Lower lobe of right lung (tissue), 2 donors: ENCODE measurements around the gene SGMS1. TPM values are rescaled to one million over a fixed set of nuclear protein-coding genes. Genes with fewer than 3 reads are reported as not detected.

Source experiments
- ATAC-seq, 2 donors: fragments of 200-7000 bp; cut with Tn5 transposase; one replicate each; pipeline ENCODE4 v1.9.1; 2020 to 2022; ENCODE audit warnings: mild to moderate bottlenecking in 2 of 2, moderate library complexity in 2 of 2
- DNase-seq: peaks from one replicate; pipeline ENCODE4 v3.0.0-alpha.2; 2020
- H3K27ac ChIP-seq: fragments of 200-600 bp; one replicate; pipeline ENCODE4 v1.8.0; 2022
- H3K27me3 ChIP-seq: fragments of 200-600 bp; one replicate; pipeline ENCODE4 v1.8.0; 2022; ENCODE audit warnings: low read depth
- H3K36me3 ChIP-seq: fragments of 200-600 bp; one replicate; pipeline ENCODE4 v1.8.0; 2022; ENCODE audit warnings: mild to moderate bottlenecking
- H3K4me1 ChIP-seq: fragments of 200-600 bp; one replicate; pipeline ENCODE4 v1.8.0; 2022
- H3K4me3 ChIP-seq: fragments of 200-600 bp; one replicate; pipeline ENCODE4 v1.8.0; 2022; ENCODE audit warnings: mild to moderate bottlenecking
- H3K9me3 ChIP-seq: fragments of 200-600 bp; one replicate; pipeline ENCODE4 v1.8.0; 2022
- CTCF ChIP-seq: fragments of 200-600 bp; IDR thresholded peaks from one replicate; pipeline ENCODE4 v1.8.0; 2022; ENCODE audit warnings: antibody characterized with exemption, mild to moderate bottlenecking
- intact Hi-C: fragments of 100-400 bp; cut with DNase I; formaldehyde crosslinking; loops from one replicate; pipeline ENCODE4 v1.11.0; 2022
- total RNA-seq: library from RNA; stranded (reverse); fragmentation: NEBNext Ultra II Directional; extraction: Animal tissue kit (Norgen Biotek cat#: 25700); gene quantifications from one replicate; pipeline ENCODE4 v1.2.1, GENCODE V29; 2021
- donor health status: DM: no; HTN: yes; CAD: no; lungs with severe emphysema.

The SGMS1 gene
- total RNA-seq, 1 donor from 2014 or later, result 72.3 TPM

GRCh38 chr10:50470798-50471582, 152.8 kb downstream of the SGMS1 start:
- ATAC-seq (peak in 1 of 2 donors; percentile 78), DNase-seq (no peak)
- Histone ChIP-seq H3K27ac (peak overlapping the region; percentile 15), H3K4me1 (peaks cover 22% of the 10 kb centered on the region), H3K4me3 (no peak overlapping the region), H3K27me3 (no peaks in the 10 kb centered on the region), H3K9me3 (no peaks in the 10 kb centered on the region), H3K36me3 (no peaks in the 10 kb centered on the region)
- TF ChIP-seq CTCF, result no peak
- intact Hi-C loops, result no loop called here

GRCh38 chr10:50470345-50470744, 153.4 kb downstream of the SGMS1 start:
- H3K27me3 ChIP-seq, result no peaks in the 10 kb centered on the region
- H3K4me1 ChIP-seq, result peaks cover 22% of the 10 kb centered on the region
- intact Hi-C loops, result no loop called here
- no peaks in the 10 kb centered on the region for H3K36me3 ChIP-seq
- no peak for TF ChIP-seq CTCF
- ATAC-seq (peak; percentile 13 to 24), DNase-seq (no peak)
- no peaks in the 10 kb centered on the region for H3K9me3 ChIP-seq
- no peak overlapping the region for H3K4me3 ChIP-seq
- H3K27ac ChIP-seq, result peak overlapping the region; percentile 15

GRCh38 chr10:50469778-50470193, 154.0 kb downstream of the SGMS1 start:
- DNase-seq (no peak), ATAC-seq (peak in 1 of 2 donors; percentile 41)
- Histone ChIP-seq H3K27me3 (no peaks in the 10 kb centered on the region), H3K4me1 (peaks cover 22% of the 10 kb centered on the region), H3K36me3 (no peaks in the 10 kb centered on the region), H3K27ac (no peak overlapping the region), H3K4me3 (no peak overlapping the region), H3K9me3 (no peaks in the 10 kb centered on the region)
- no peak for TF ChIP-seq CTCF
- intact Hi-C loops, result no loop called here

GRCh38 chr10:50469288-50469687, 154.5 kb downstream of the SGMS1 start:
- Histone ChIP-seq H3K9me3 (no peaks in the 10 kb centered on the region), H3K27ac (no peak overlapping the region), H3K4me3 (no peak overlapping the region), H3K4me1 (peaks cover 25% of the 10 kb centered on the region), H3K27me3 (no peaks in the 10 kb centered on the region), H3K36me3 (no peaks in the 10 kb centered on the region)
- DNase-seq (no peak), ATAC-seq (no peak)
- intact Hi-C loops, result no loop called here
- no peak for TF ChIP-seq CTCF

GRCh38 chr10:50467209-50467608, 156.5 kb downstream of the SGMS1 start:
- ATAC-seq, result no peak
- peaks cover 33% of the 10 kb centered on the region for H3K4me1 ChIP-seq

More at GRCh38 chr10:50467209-50467608, 156.5 kb downstream of the SGMS1 start:
- Histone ChIP-seq H3K27me3 (no peaks in the 10 kb centered on the region), H3K9me3 (no peaks in the 10 kb centered on the region), H3K27ac (no peak overlapping the region), H3K4me3 (no peak overlapping the region), H3K36me3 (no peaks in the 10 kb centered on the region)
- no peak for TF ChIP-seq CTCF
- DNase-seq, result no peak
- intact Hi-C loops, result no loop called here
